Stimulated activated CD8-positive, alpha-beta memory T cell treated with anti-CD3 and anti-CD28 coated beads, Interleukin-7, amount 100 ng/mL, for 24 hours (primary cell): ENCODE results near the gene RUNX1.

Experiments
- DNase-seq: peaks from one replicate; pipeline ENCODE4 v3.0.0-alpha.2; 2020; ENCODE audit warnings: low read depth

RUNX1 gene

GRCh38 chr21:35048706-35049617 lies at the start of gene RUNX1:
Gene RUNX1, minus strand, starts transcription at chr21:35049302.
- peak; percentile 59 for DNase-seq

DNA sequence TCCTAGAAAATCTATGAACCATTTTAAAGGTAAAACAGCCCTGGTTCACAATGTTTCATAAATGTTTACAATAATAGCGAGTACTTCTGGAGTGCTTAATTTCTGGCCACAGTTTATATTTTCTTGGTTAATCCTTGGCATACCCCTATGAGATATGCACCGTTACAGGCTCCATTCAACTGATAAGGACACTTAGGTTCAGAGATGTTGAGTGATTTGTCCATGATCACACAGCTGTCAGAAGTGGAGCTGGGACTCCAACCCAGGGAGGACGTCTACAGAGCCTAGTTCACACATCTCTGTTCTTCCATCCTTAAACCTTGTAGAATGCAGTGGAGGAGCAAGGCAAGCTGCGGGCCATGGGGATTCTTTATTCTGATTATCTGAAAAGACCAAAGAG lies 48.4 kb upstream of the RUNX1 start:
- DNase-seq = no peak

DNA sequence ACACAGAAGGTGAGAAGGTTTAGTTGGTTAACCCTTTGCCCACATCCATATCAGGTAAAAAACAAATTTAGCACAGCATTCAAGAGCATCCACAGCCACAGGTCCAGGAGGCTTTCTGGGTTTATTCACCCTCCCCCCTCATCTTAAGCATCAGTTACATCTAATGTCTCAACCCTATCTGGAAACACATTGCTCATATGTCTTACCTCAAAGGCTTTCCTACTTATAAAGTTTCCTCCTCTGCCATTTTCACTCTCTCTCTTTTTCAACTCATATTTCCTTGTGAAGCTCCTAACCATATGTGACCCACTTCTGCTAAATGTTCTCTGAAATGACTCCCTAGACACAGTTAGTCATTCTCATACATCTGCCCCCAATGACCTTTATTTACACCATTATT lies 47.9 kb upstream of the RUNX1 start:
- no peak for DNase-seq

DNA sequence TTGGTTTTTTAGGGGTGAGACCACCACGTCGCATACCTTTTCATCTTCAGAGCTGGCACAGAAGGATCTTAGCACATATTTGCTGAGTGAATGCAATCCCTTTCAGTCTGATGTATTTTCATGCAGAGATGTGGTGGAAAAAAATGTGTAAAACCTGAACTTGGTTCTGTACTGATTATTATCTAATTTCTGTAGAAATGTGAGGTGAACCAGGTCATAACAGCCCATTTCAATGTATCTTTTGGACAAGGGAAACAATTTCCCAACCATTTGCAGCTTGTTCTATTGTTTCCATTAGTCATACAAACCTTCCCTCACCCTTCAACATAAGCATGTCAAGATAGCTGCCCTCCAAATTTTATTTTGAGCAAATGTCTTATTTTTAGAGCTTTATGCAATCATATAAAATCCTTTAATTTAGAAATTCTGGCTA lies 46.8 kb upstream of the RUNX1 start:
- DNase-seq = no peak

DNA sequence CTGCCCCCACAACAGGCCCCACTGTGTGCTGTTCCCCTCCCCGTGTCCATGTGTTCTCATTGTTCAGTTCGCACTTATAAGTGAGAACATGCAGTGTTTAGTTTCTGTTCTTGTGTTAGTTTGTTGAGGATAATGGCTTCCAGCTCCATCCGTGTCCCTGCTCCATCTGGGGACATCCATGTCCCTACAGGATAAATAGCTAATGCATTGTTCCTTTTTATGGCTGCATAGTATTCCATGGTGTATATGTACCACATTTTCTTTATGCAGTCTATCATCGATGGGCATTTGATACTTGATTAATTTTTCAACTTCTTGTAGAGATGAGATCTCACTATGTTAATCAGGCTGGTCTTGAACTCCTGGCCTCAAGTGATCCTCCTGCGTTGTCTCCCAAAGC lies 44.4 kb upstream of the RUNX1 start:
- DNase-seq = no peak

DNA sequence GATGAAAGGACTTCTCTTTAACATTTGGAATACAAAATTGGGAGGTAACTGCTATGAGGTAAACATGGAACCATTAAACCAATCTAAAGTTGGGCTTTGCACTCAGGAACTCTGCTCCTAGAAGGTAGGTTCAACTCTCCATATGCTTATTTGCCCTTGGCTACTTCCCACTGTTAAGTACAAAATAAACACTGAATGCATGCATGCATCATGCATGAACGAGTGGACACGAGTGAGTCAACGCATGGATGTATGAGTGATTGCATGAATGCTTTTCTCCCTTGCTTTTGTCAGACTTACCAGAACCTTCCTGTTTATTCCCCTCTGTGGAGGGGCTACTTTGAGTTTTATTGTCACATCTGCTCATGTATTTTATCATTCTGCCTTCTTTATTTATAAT lies 42.4 kb upstream of the RUNX1 start:
- no peak for DNase-seq

DNA sequence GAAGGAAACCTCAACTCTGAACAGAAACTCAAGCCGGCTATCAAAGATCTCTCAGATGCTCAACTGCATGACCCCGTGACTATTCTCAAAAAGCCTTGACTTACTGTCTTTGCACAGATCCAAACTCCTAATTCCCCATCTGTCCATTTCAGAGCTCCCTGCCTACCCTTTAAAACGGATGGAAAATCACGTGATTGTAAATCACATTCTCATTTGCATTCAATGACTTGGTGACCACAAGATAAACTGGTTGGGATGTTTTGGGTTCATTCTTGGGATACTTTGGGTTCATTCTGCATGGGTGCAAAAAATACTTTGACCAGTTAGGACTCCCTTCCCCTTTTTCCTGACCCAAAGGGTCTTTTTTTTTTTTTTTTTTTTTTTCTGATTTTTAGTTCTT lies 41.3 kb upstream of the RUNX1 start:
- DNase-seq = no peak

GRCh38 chr21:35088319-35088771 lies 39.2 kb upstream of the RUNX1 start:
- DNase-seq = no peak

DNA sequence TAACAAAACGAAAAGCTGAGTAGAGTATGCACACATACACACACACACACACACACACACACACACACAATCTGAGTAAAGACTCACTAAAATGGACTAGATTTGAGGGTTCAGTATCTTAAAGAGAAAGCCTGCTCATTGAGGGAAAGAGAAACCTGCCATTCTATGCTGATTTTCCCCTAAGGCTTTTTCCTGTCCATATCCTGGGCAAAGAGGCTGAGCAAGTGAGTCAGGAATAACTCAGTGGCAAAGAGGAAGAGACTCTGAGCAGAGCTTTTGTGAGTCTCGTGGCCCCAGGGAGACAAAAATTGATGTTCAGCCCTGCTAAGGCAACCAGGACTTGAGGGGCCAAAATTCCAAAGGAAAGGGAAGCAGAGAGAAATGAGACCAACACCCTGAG lies 37.3 kb upstream of the RUNX1 start:
- DNase-seq = no peak

DNA sequence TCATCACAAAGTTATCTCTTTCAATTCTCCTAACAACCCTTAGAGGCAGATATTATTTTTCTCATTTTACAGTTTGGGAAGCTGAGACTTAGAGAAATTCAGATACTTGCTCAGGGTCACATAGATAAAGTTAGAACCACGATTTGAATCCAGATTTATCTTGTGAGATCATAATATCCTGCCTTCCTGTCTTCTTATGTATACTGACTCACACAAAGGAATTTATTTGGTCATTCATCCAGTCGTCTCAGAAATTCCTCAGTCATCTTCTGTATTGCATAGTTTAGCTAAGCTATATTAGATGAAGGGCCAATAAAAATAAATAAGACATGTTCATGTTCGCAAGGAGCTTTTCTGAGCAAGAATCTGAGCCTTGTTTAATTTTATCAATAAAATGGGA lies 35.8 kb upstream of the RUNX1 start:
- no peak for DNase-seq

- no peak for DNase-seq
Observed at GRCh38 chr21:35083246-35083645, 34.1 kb upstream of the RUNX1 start.

DNA sequence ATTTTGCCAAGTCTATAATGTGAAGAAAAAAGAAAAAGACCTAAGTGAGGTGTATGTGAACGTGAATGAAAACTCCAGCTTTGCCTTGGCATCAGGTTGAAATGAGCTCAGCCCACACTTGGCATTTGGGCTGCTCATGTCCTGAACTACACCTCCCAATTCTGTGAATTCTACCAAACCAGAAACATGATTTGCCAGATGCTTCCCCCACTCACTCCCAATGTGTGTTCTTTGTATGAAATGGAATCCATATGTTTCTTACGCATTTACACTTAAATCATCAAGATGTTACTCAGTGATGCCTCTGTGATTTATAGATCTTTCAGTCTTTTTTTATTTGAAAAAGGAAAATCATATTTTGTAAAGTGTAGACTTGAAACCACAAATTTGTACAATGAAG lies 32.8 kb upstream of the RUNX1 start:
- no peak for DNase-seq

DNA sequence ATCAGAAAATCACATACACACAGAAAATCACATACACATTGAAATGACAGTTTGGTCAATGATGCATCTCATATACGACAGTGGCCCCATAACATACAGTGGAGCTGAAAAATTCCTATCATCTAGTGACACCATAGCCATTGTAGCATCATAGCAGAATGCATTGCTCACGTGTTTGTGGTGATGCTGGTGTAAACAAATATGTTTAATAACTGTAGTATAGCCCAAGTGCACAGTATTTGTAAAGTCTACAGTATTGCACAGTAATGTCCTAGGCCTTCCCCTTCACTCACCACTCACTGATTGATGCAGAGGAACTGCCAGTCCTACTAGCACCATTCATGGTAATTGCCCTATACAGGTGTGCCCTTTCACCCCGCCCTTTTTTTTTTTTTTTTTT lies 30.1 kb upstream of the RUNX1 start:
- DNase-seq = no peak

DNA sequence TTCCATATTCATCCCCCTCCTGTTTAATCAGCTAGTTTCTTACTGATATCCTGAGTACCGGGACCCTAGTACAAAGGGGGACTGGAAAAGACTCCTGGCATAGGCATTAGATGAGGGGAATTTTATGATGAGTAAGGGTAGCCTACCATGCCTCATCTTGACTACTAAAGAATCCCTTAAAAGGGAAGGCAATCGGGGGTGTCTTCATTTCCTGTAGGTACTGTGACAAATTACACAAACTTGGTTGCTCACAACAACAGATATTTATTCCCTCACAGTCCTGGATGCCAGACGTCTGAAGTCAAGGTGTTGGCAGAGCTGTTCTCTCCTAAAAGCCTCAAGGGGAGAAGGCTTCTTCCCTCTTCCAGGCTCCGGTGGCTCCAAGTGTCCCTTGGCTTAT lies 28.9 kb upstream of the RUNX1 start:
- no peak for DNase-seq

DNA sequence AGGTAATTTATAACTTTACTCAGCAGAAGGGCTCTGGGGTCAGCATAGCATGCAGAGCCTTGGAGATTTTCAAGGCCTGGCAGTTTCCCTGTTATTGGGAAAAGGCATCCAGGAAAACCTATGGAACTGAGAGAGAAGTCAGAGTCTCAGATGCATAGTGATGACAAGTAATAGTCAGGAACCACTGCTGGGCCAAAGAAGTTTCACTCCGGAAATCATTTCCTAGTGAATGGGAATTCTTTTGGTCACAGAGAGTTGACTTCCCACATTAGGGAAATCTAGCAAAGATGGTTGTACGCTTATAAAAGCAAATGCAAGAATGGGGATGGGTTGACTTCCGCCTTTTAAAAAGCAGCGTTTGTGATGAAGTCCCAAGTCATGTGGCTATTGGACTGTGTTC lies 28.4 kb upstream of the RUNX1 start:
- DNase-seq = no peak

DNA sequence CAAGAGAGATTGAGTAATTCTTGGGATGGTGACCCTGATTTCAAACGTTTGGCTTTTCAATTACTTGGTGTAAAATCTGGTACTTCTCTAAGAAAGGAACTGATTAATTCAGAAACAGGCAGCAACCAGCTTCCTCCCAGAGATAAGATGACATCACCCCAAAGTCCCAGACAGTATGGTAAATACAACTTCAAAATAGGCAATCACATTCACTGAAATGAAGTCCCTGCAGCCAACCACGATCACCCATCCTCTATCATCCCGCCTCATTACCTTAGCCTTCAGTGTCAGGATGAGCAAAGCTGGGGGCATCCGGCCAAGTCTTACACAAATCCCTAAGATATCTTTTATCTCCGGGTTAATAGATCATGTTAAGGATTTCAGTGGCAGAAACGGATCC lies 26.4 kb upstream of the RUNX1 start:
- no peak for DNase-seq

DNA sequence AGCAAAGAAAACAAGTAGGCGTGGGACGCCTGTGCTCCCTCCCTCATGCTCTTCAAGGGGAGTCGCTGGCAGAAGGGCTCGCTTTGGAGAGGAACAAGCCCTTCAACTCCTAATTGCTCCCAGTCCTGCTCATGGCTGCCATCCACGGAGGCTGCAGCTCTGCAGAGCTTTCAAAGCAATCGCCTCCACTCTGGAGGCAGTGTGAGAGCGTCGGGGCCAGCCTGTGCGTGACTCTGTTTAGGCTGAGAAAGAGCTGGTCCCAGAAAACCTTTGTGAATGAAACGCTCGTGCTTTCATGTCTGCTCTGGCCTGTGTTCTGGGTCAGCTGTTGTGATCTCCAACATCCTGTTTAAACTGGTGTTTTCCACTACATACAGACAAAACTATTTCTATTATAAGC lies 23.9 kb upstream of the RUNX1 start:
- DNase-seq = no peak

GRCh38 chr21:35072557-35072956 lies 23.5 kb upstream of the RUNX1 start:
- no peak for DNase-seq

DNA sequence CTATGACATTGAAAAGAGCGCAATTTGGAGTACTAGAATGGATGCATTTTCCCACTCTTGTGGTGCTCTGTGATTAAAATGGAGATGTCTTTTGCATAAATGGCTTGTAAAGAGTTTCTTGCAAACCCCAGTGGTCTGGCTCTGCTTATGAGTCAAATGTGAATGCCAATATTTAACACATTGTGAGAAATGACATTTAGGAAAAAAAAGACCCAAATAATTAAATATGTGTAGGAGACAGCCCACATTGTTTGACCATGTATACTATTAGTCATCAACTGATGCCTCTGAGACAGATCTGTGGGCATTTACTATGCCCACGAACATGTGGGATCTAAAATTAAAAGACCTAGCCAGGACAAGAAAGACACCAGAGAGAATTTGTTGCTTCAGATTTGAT lies 22.2 kb upstream of the RUNX1 start:
- no peak for DNase-seq

- no peak for DNase-seq
Observed at GRCh38 chr21:35070436-35070835, 21.3 kb upstream of the RUNX1 start.

- no peak for DNase-seq
Observed at GRCh38 chr21:35066824-35067223, 17.7 kb upstream of the RUNX1 start.

- no peak for DNase-seq
Observed at GRCh38 chr21:35063428-35064172, 14.5 kb upstream of the RUNX1 start.

- no peak for DNase-seq
Observed at GRCh38 chr21:35062016-35062415, 12.9 kb upstream of the RUNX1 start.
